ENCODE measurements around the gene KIAA0513.

KIAA0513 gene

DNA sequence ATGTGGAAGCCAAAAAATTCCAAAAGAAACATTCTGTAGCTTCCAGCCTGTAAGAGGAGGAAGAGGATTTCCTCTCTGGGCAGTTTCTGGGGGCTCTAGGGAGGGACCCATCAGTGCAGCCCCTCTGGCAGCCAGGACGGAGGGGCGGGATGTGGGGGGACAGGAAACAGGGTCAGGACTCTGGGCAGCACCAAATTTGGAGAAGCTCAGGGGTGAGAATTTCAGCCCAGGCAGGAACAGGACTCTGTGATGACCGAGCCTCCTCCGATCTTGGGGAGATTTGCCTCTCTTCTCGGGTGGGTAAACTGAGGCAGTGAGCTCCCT lies 103.1 kb downstream of the KIAA0513 start:
- TF ChIP-seq, protein P1, sequence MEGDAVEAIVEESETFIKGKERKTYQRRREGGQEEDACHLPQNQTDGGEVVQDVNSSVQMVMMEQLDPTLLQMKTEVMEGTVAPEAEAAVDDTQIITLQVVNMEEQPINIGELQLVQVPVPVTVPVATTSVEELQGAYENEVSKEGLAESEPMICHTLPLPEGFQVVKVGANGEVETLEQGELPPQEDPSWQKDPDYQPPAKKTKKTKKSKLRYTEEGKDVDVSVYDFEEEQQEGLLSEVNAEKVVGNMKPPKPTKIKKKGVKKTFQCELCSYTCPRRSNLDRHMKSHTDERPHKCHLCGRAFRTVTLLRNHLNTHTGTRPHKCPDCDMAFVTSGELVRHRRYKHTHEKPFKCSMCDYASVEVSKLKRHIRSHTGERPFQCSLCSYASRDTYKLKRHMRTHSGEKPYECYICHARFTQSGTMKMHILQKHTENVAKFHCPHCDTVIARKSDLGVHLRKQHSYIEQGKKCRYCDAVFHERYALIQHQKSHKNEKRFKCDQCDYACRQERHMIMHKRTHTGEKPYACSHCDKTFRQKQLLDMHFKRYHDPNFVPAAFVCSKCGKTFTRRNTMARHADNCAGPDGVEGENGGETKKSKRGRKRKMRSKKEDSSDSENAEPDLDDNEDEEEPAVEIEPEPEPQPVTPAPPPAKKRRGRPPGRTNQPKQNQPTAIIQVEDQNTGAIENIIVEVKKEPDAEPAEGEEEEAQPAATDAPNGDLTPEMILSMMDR (IDR thresholded peaks at IDR 0.05; ENCODE audit: insufficient read depth, low read depth, low read length, missing control alignments) = no peak
- no peak for DNase-seq (ENCODE audit: low read depth)

DNA sequence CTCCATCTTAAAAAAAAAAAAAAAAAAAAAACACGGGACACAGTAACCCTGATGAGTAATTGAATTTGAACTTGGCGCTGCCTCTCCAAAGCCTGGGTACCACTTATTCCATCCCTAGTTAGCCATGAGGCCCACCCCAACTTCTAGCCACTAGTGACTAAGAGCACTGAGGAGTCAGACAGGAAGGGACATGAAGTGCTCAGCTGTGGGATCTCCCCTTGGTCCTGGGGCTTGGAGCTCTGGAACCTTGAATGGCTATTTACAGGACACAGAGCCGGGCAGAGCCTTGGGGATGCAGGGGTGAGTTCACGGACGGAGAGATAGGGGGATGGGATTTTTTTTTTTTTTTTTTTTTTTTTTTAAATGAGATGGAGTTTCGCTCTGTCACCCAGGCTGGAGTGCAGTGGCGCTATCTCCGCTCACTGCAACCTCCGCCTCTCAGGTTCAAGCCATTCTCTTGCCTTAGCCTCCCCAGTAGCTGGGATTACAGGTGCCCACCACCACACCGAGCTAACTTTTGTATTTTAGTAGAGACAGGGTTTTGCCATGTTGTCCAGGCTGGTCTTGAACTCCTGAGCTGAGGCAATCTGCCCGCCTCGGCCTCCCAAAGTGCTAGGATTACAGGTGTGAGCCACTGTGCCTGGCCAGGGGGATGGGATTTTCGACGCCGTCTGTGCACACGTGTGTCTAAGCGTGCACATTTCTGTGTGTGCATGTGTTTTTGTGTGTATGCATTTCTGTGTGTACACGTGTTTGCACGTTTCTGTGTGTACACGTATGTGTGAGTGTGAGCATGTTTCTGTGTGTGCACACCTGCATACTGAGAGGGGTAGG lies 105.1 kb downstream of the KIAA0513 start:
- TF ChIP-seq, protein P1 (IDR thresholded peaks at IDR 0.05; ENCODE audit: insufficient read depth, low read depth, low read length, missing control alignments) = no peak
- H3K4me3 ChIP-seq (ENCODE audit: low read length) = no peak overlapping the region
- DNase-seq (ENCODE audit: low read depth) = no peak

More for the DNA sequence above, 103.1 kb downstream of the KIAA0513 start:
- no peak overlapping the region for H3K4me3 ChIP-seq (ENCODE audit: low read length)

DNA sequence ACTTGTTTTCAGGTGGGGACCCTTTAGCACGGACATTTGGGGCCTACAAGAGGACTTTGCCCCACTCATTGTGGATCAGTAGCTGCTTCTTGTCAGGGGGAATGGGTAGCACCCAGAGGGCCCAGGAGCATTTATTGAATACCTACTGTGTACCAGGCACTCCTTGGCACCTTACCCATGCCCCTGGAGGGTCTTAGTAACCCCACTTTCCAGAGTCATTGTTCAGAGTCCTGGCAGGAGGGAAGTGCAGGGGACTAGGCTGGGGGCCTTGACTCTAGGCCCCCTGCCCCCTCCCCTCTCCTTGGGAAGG lies 105.7 kb downstream of the KIAA0513 start:
- DNase-seq (ENCODE audit: low read depth) = no peak
- no peak overlapping the region for H3K4me3 ChIP-seq (ENCODE audit: low read length)
- TF ChIP-seq, protein P1 (IDR thresholded peaks at IDR 0.05; ENCODE audit: insufficient read depth, low read depth, low read length, missing control alignments) = no peak

DNA sequence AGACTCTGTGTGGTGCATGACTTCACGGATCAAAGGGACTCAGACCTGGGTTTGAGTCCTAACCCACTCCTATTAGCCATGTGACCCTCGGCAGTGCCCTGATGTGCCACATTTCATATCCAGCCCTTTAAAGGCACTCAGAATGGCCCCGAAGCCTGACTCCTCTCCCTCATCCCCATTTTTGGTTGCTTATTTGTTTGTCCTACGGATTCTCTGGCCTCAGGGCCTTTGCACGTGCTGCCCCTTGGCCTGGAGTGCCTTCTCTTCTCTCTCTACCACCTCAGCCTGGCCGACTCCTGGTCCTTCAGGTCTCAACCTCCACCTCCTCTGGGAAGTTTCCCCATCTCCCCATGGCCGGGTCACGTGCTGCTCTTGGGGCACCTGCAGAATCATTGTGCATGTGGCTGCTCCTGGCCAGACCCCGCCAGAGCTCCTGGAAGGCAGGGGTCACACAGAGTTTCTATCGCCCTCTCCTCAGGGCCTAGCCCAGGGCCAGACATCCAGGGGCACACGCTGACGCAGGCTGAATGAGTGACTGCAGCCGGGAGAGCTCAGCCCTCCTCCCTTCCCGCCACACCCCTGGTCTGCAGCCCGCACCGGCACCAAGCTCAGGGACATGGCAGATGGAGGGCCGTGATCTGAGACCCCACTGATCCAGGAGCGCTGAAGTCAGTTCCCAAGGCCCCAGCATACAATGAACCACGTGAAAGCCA lies 106.6 kb downstream of the KIAA0513 start:
- no peak overlapping the region for H3K4me3 ChIP-seq (ENCODE audit: low read length)
- no peak for DNase-seq (ENCODE audit: low read depth)
- TF ChIP-seq, protein P1 (IDR thresholded peaks at IDR 0.05; ENCODE audit: insufficient read depth, low read depth, low read length, missing control alignments) = no peak

DNA sequence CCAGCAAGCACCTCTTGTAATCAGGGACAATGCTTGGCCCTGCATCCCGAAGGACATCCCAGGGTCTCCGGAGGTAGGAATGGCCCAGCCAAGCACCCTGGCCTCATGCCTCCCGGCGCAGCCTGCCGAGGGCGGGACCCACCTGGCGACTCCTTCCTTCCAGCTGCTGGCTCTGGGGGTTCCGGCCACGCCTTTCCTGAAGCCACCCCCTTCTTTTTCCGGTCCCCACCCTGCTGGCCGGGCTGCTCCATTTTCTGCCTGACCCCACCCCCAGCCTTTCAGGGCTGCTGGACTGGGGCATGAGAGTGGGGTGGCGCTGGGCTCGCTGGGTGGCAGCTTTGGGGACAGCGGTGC lies 107.2 kb downstream of the KIAA0513 start:
- TF ChIP-seq, protein P1 (IDR thresholded peaks at IDR 0.05; ENCODE audit: insufficient read depth, low read depth, low read length, missing control alignments) = no peak
- H3K4me3 ChIP-seq (ENCODE audit: low read length) = no peak overlapping the region
- DNase-seq (ENCODE audit: low read depth) = no peak

DNA sequence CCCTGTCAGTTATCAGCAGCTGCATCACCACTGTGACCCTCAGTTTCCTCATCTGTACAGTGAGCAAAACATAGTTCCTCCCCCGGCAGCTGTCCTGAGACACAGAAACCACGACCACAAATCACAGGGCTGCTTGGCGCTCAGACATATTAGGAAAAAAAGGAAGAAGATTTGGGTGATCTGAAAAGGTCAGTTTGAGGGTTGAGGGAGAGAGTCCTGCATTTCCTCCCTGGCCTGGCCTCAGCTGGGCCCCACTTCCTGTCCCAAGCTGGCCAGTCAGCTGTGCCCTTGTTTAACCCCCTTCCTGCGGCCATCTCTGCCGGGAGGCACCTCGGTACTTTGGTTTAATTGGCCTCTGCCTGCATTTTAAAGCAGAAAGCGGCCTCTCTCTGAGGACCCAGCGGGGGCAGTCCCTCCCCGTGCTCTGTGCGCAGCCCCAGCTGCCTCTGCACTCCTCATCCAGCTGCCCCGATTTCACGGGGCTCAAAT lies 108.7 kb downstream of the KIAA0513 start:
- TF ChIP-seq, protein P1 (IDR thresholded peaks at IDR 0.05; ENCODE audit: insufficient read depth, low read depth, low read length, missing control alignments) = no peak
- no peak overlapping the region for H3K4me3 ChIP-seq (ENCODE audit: low read length)
- no peak for DNase-seq (ENCODE audit: low read depth)

Data from epithelial cell of esophagus (primary cell).